Heart left ventricle (tissue), 16 donors: ENCODE measurements around the gene TAOK3. TPM values are rescaled to one million over a fixed set of nuclear protein-coding genes. Genes with fewer than 3 reads are reported as not detected.

Experiments
- ATAC-seq, 4 donors: fragments of 200-7000 bp; cut with Tn5 transposase; one replicate each; pipeline ENCODE4 v1.9.1; 2020 to 2022; ENCODE audit warnings: moderate library complexity in 4 of 4, mild to moderate bottlenecking in 3 of 4, moderate number of reproducible peaks in 1 of 4
- DNase-seq, 5 donors: peaks; one replicate each; pipeline ENCODE4 v3.0.0-alpha.2; 2020
- H3K27ac ChIP-seq, 12 donors: fragments of 200-600 bp; sonication (generic) in 4 of 12; one replicate each; pipeline versions ENCODE4 v1.5.0 to v1.8.0; 2016 to 2022; ENCODE audit warnings: mild to moderate bottlenecking in 2 of 12
- H3K27me3 ChIP-seq, 9 donors: fragments of 200-600 bp; sonication (generic) in 2 of 9; one replicate each; pipeline versions ENCODE4 v1.5.1 to v1.8.0; 2016 to 2022; ENCODE audit warnings: mild to moderate bottlenecking in 3 of 9
- H3K36me3 ChIP-seq, 9 donors: fragments of 200-600 bp; sonication (generic) in 2 of 9; one replicate each; pipeline versions ENCODE4 v1.5.0 to v1.8.0; 2018 to 2022; ENCODE audit warnings: mild to moderate bottlenecking in 2 of 9
- H3K4me1 ChIP-seq, 12 donors: fragments of 200-600 bp; sonication (generic) in 4 of 12; one replicate each; pipeline versions ENCODE4 v1.5.0 to v1.8.0; 2016 to 2022; ENCODE audit warnings: mild to moderate bottlenecking in 3 of 12
- H3K4me3 ChIP-seq, 12 donors: fragments of 200-600 bp; sonication (generic) in 4 of 12; one replicate each; pipeline versions ENCODE4 v1.5.0 to v1.8.0; 2017 to 2022; ENCODE audit warnings: mild to moderate bottlenecking in 9 of 12, moderate library complexity in 4 of 12
- H3K9me3 ChIP-seq, 12 donors: fragments of 200-600 bp; sonication (generic) in 4 of 12; one replicate each; pipeline versions ENCODE4 v1.5.0 to v1.8.0; 2016 to 2022; ENCODE audit warnings: mild to moderate bottlenecking in 1 of 12
- POLR2A ChIP-seq, 2 donors: fragments of 450-650 bp; IDR thresholded peaks; one replicate each; pipeline ENCODE4 v1.6.1; 2017; ENCODE audit warnings: antibody characterized with exemption in 2 of 2, mild to moderate bottlenecking in 2 of 2, moderate library complexity in 2 of 2
- WGBS, 4 donors: extraction: QIAGEN DNeasy Blood & Tissue Kit in 2 of 4; methylation state at CpG; one replicate each; pipeline versions ENCODE4 v1.1.5 to v1.1.7; 2013 to 2018; 5-methylcytosine and 5-hydroxymethylcytosine counted together
- intact Hi-C, 10 donors: fragments of 100-400 bp; cut with DNase I; formaldehyde crosslinking; loops; one replicate each; pipeline versions ENCODE4 v1.11.1 to v1.14.2; 2022
- polyA plus RNA-seq, 2 donors: library from polyadenylated mRNA; stranded (reverse); fragments of 200-250 nt; gene quantifications; one replicate each; pipeline ENCODE4 v1.2.3, GENCODE V29; 2013
- total RNA-seq, 9 donors: library from RNA; depleted of rRNA in 2 of 9; stranded (reverse); fragments of >200 nt in 2 of 9; fragmentation: NEBNext Ultra II Directional in 3 of 9; extraction: Animal tissue kit (Norgen Biotek cat#: 25700) in 3 of 9; gene quantifications; one replicate each; pipeline versions ENCODE4 v1.1.0 to v1.2.4, GENCODE V29; 2016 to 2023
- TF ChIP-seq, protein P1 (sequence below), 12 donors: fragments of 200-600 bp; sonication (generic) in 4 of 12; IDR thresholded peaks; one replicate each; pipeline versions ENCODE4 v1.5.0 to v1.8.0; 2018 to 2022; ENCODE audit warnings: antibody characterized with exemption in 12 of 12, mild to moderate bottlenecking in 5 of 12
- donor health status: ischemic (EF 13 %, LVEDD 7.1; RV severe dilation, severe dysfunction).
- donor health status: healthy with polysubstance abuse.
- donor health status: DM: no; HTN: yes; CAD: no.
- donor health status: DM: no; HTN: no; CAD: no.
- donor health status: ischemic (EF 25% LVEDD 6.9; RV normal size, moderate dysfunction).
- donor health status: ischemic (EF 25% LVEDD 5.7; RV mildly dilated, moderate dysfunction).
- donor health status: healthy.
- donor health status: DM: yes; HTN: yes; CAD: no.
- donor health status: ischemic (EF 35%, LVEDD 5.7; RV mildly dilated, moderate dysfunction).
- donor health status: nonischemic (EF 11% LVEDD 7.7; RV severe dilation, severe dysfunction).
- donor health status: DM: yes; HTN: yes; CAD: no.
- donor health status: PGD.
- donor health status: ischemic (EF 29% LVEDD 5.4; RV normal size, mild dysfunction).
- donor health status: nonischemic (EF 23%, LVEDD 6.1; RV moderate dilation, normal function).

TAOK3 gene
- total and polyA plus RNA-seq, 11 donors, result 11.8 to 26.6 (median 22.2) TPM

DNA sequence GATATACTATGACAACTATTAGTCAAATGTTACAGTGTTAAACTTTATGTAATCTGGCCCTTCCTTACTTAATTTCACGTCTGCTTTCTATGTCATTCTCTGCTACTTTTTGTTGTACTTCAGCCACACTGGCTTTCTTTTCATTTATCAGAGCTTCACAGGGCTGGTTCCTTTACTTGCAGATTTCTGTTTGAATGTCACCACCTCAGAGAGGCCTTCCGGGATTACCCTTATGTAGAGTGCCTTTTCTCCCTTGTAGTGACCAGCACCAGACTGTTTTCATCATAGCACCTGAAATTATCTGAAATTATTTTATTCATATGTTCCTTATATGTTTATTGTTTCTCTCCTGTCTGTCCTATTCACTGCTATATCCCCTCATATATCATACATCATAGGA lies 75.4 kb downstream of the TAOK3 start:
- ATAC-seq (no peak), DNase-seq (no peak)
- no peaks in the 10 kb centered on the region for H3K27me3 ChIP-seq
- WGBS, 4 donors, result 93 to 98% (median 96%) methylated on average over 2 of the region's 2 CpGs
- H3K9me3 ChIP-seq, result no peaks in the 10 kb centered on the region
- no peak overlapping the region for H3K4me3 ChIP-seq
- H3K4me1 ChIP-seq, result peaks cover 0 to 7% (median 0%) of the 10 kb centered on the region in 12 donors
- H3K36me3 ChIP-seq, result peaks cover 0 to 9% (median 0%) of the 10 kb centered on the region in 9 donors
- no peak for TF ChIP-seq POLR2A (IDR thresholded peaks at IDR 0.05)
- TF ChIP-seq, protein P1, sequence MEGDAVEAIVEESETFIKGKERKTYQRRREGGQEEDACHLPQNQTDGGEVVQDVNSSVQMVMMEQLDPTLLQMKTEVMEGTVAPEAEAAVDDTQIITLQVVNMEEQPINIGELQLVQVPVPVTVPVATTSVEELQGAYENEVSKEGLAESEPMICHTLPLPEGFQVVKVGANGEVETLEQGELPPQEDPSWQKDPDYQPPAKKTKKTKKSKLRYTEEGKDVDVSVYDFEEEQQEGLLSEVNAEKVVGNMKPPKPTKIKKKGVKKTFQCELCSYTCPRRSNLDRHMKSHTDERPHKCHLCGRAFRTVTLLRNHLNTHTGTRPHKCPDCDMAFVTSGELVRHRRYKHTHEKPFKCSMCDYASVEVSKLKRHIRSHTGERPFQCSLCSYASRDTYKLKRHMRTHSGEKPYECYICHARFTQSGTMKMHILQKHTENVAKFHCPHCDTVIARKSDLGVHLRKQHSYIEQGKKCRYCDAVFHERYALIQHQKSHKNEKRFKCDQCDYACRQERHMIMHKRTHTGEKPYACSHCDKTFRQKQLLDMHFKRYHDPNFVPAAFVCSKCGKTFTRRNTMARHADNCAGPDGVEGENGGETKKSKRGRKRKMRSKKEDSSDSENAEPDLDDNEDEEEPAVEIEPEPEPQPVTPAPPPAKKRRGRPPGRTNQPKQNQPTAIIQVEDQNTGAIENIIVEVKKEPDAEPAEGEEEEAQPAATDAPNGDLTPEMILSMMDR (IDR thresholded peaks at IDR 0.05), result no peak
- intact Hi-C loops, result no loop called here
- no peak overlapping the region for H3K27ac ChIP-seq

DNA sequence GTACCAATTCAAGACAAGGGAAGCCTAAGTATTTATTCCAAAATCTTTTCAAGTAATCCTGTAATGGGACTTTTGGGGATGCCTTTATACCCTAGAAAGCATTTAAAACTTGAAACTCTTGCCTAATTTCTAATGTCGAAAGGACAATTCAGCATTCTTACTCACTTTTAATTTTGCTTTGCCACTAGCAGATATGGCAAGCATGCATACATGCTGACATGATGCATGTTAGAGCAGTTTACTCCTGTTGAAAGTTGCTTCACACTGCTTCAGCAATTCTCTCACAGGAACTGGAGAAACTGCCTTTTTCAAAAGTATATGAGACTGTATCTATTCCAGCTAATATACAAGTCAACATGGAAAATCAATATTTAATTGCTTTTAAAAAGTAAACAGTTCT lies 79.9 kb downstream of the TAOK3 start:
- ATAC-seq (no peak), DNase-seq (no peak)
- Histone ChIP-seq H3K9me3 (no peaks in the 10 kb centered on the region), H3K27me3 (no peaks in the 10 kb centered on the region), H3K36me3 (peaks cover 0 to 9% (median 0%) of the 10 kb centered on the region in 9 donors), H3K4me1 (peaks cover 0 to 13% (median 0%) of the 10 kb centered on the region in 12 donors), H3K4me3 (no peak overlapping the region), H3K27ac (no peak overlapping the region)
- intact Hi-C loops, result no loop called here
- TF ChIP-seq, protein P1 (IDR thresholded peaks at IDR 0.05), result no peak
- no peak for TF ChIP-seq POLR2A (IDR thresholded peaks at IDR 0.05)
- 91 to 97% (median 96%) methylated on average over 1 of the region's 1 CpG for WGBS, 4 donors

DNA sequence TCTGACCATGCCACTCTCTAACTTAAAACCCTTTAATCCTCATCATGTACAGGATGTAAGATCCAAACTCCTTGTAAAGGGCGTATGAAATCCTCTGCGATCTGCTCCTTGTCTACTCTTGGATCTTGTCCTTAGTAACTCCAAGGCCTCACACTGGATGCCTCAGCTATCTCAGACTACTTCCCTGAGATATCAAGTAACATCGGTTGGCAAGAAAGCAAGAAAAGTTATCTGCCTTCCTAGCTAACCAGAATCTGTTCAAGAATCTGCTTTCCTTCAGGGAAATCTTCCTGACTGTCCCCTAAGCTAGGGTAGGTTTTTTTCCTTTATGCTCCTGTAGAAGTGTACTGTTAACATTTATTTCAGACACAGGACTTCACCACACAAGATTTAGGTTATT lies 82.6 kb downstream of the TAOK3 start:
- DNase-seq (no peak), ATAC-seq (no peak)
- intact Hi-C loops, result no loop called here
- TF ChIP-seq POLR2A (IDR thresholded peaks at IDR 0.05), result no peak
- TF ChIP-seq, protein P1 (IDR thresholded peaks at IDR 0.05), result no peak
- Histone ChIP-seq H3K36me3 (peaks cover 0 to 9% (median 0%) of the 10 kb centered on the region in 9 donors), H3K4me3 (no peak overlapping the region), H3K27me3 (no peaks in the 10 kb centered on the region), H3K4me1 (peaks cover 0 to 16% (median 0%) of the 10 kb centered on the region in 12 donors), H3K9me3 (no peaks in the 10 kb centered on the region), H3K27ac (no peak overlapping the region)
- WGBS, 4 donors, result 56 to 65% (median 62%) methylated on average over 3 of the region's 3 CpGs

DNA sequence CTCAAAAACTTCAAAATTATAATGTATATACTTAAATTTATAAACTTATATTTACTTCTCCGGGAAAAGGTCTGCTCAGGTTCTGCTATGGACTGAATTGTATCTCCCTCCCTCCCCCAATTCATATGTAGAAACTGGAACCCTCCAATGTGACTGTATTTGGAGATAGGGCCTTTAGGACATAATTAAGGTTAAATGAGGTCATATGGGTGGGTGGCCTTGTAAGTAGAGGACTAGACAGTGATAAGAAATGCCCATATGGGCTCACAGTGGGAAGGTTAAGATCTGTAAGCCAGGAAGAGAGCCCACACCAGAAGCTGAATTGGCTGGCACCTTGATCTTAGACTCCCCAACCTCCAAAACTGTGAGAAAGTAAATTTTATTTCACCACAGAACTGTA lies 84.5 kb downstream of the TAOK3 start:
- no peak for DNase-seq
- WGBS, 4 donors, result 87 to 94% (median 89%) methylated on average over 1 of the region's 1 CpG
- TF ChIP-seq POLR2A (IDR thresholded peaks at IDR 0.05), result no peak
- TF ChIP-seq, protein P1 (IDR thresholded peaks at IDR 0.05), result no peak
- ATAC-seq, result no peak
- intact Hi-C loops, result no loop called here
- no peaks in the 10 kb centered on the region for H3K9me3 ChIP-seq
- H3K27ac ChIP-seq, result no peak overlapping the region
- H3K27me3 ChIP-seq, result no peaks in the 10 kb centered on the region
- H3K36me3 ChIP-seq, result peaks cover 0 to under 1% (median 0%) of the 10 kb centered on the region in 9 donors
- peaks cover 0 to 16% (median 0%) of the 10 kb centered on the region in 12 donors for H3K4me1 ChIP-seq
- H3K4me3 ChIP-seq, result no peak overlapping the region
